WI38 (cell line): ENCODE data around the gene PCYT2.
"Not testable (repeated sequence)": the region's sequence is repeated elsewhere in the genome, so short reads cannot be mapped to it uniquely, and the experiment has no call there.

Source experiments
- H3K4me3 ChIP-seq: 2 replicates; pipeline ENCODE4 v1.5.1; 2011; ENCODE audit warnings: low read depth, mild to moderate bottlenecking, control low read depth, low read length
- TF ChIP-seq, protein P1 (sequence below): IDR thresholded peaks from 2 replicates; pipeline ENCODE4 v1.5.1; 2012; ENCODE audit warnings: low read depth, mild to moderate bottlenecking, control low read depth, low read length

The PCYT2 gene

DNA sequence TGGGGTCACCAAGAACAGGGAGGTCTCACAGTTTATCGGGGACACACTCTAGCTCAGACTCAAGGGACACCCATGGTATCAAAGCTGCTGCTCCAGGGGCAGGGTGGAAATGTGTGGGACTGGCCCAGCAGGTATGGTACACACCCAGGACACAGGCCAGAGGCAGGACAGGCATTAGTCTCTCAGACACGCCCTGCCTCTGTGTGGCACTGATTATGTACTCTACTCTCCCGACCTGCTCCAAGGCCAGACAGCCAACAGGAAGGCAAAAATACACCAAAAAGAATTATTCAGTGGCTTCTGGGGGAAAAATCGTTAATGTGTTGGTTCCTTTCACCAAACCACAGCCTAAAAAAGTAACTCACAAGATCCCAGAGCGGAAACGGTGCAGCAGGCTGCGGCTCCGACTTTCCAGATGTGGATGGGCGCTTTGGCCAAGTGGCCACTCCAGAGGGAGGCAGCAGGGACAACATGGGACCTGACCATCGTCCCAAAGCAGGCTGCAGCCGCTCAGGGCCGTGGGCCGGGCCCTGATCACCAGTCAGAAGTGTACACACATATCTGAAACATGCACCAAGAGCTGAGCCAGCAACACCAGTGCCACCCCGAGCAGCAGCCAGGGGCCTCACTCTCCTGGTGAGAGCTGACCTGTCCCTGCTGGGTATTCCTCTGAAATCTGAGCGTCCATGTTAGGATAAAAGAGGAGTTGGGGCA is 7.8 kb upstream of the PCYT2 start:
- no peak overlapping the region for H3K4me3 ChIP-seq

DNA sequence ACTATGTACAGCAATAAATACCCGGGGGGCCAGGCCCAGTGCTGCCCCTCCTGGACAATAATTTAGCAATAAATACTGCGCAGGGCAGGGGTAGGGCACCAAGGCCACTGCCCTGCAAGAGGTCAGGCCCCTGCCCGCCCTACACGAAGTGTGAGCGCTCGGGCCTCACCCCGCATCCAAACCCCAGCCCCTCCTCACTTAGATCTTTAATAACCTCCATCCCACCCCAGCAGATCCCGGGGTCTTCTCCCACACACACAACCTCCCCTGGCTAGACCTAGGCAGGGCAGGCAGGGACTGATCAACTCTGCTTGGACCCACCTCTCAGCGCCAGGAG is 7.1 kb upstream of the PCYT2 start:
- not testable (repeated sequence) for H3K4me3 ChIP-seq

More for the DNA sequence above, 7.8 kb upstream of the PCYT2 start:
- TF ChIP-seq, protein P1, sequence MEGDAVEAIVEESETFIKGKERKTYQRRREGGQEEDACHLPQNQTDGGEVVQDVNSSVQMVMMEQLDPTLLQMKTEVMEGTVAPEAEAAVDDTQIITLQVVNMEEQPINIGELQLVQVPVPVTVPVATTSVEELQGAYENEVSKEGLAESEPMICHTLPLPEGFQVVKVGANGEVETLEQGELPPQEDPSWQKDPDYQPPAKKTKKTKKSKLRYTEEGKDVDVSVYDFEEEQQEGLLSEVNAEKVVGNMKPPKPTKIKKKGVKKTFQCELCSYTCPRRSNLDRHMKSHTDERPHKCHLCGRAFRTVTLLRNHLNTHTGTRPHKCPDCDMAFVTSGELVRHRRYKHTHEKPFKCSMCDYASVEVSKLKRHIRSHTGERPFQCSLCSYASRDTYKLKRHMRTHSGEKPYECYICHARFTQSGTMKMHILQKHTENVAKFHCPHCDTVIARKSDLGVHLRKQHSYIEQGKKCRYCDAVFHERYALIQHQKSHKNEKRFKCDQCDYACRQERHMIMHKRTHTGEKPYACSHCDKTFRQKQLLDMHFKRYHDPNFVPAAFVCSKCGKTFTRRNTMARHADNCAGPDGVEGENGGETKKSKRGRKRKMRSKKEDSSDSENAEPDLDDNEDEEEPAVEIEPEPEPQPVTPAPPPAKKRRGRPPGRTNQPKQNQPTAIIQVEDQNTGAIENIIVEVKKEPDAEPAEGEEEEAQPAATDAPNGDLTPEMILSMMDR, result no peak

DNA sequence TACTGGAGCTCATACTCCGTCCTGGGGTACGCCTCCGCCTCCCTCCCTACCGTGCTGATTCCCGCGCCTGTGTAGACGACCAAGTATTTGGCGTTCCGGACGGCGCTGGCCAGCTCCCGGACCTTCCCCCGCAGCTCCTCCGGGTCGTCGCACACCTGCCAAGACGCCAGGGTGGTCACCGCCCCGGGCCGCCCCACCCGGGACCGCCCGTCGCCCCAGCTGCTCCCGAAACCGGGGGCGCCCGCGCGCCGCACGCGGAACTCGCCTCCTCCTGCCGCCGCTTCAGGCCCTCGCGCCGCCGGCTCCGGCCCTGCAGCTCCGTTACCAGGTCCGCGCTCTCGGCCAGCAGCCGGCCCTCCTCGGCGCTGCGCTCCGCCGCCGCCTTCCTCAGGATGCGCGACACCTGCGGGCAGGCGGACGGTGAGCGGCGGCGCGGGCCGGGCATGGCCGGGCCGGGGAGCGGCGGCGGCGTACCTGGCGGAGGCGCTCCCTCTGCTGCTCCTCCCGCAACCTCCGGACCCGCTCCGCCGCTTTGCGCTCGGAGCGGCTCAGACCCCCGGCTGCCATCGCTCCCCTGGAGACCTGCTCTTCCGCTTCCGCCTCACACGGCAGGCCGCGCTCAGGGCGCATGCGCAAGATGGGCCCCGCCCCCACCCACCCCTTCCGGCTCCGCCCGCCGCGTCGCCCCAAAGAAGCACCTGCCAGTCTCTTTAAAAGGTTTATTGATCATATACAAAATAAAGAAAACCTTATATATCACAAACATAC is 6.5 kb upstream of the PCYT2 start, which contains the start of gene SIRT7:
Gene SIRT7, minus strand, starts transcription at position 612 of the 768 bp plus-strand sequence. Its CDS starts 45 bp downstream, at position 567.
- TF ChIP-seq, protein P1, result no peak
- H3K4me3 ChIP-seq, result peak within 1 kb of the TSS; percentile 66

DNA sequence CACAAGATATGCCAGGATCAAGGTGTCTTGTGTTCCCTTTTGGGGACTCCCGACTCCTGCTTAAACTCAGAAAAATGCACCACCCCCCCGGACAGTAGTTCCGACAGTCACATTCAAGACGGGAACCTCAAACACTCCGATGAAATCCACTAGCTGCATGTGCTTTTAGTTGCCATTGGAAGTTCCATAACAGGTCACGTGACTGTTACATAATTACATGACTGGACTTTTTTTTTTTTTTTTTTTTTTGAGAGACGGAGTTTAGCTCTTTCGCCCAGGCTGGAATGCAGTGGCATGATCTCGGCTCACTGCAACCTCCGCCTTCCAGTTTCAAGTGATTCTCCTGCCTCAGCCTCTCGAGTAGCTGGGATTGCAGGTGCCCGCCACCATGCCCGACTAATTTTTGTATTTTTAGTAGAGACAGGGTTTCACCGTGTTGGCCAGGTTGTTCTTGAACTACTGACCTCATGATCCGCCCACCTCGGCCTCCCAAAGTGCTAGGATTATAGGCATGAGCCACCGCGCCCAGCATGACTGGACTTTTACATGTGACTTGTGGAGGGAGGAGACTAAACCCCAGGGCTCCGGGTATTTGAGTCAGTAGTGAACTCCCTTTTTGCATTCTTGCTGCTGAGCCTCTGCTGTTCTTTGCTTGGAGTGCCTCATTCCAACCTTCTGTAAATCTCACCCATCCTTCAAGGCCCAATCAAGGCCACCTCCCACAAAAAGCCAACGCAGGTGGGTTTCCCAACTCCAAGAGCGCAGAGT is 5.2 kb upstream of the PCYT2 start:
- TF ChIP-seq, protein P1, result no peak
- H3K4me3 ChIP-seq, result peak overlapping the region; percentile 66

DNA sequence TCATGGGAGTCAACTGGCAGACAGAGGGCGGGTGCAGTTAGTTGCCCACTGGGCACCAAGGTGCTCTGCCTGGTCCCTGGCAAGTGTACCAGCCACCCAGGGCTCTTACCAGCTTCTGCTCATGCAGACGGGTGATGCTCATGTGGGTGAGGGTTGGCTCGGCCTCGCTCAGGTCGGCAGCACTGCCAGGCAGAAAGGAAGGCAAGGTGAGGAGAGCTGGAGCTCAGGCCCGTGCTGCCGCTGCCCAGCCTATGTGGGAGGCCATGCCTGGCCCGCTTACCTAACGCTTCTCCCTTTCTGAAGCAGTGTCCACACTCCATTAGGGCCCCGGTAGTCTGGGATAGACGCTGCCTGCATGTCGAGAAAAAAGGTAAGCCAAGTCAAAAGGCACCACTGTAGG is 4.1 kb upstream of the PCYT2 start:
- TF ChIP-seq, protein P1, result no peak

DNA sequence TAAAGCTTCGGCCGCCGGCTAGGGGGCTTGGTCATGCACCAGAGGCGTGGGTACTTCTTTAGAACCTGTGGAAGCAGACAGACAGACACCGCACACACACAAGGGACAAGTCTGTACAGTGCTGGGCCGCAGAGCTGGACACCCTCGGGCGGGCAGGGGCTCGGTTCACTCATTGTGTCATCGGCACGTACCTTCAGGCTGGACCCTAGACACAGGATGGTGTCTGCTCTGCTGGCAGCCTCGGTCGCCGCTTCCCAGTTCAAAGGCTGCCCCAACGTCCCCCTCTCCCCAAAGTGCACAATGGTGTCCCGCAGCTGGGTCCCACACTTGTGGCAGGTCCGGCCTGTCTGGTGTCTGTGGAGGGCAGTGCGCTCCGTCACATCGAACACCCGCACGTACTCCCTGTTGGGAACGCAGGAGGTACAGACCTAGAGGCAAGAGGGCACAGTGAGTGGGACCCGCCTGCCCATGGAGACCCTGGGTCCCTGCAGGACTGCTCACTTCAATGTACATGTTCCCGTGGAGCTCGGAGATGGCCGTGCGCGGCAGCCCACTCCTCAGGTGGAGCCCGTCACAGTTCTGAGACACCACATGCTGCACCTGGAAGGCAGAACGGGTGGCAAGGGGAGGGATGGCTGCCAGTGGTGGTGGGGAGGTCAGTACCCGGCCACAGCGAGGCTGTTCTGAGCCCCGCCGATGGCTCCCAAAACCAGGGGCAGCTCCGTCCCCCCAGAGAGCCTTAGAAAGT is 3.1 kb upstream of the PCYT2 start:
- TF ChIP-seq, protein P1, result no peak
- no peak overlapping the region for H3K4me3 ChIP-seq

More for the DNA sequence above, 4.1 kb upstream of the PCYT2 start:
- H3K4me3 ChIP-seq, result no peak overlapping the region
